OCI-LY7 (cell line): ENCODE results near the gene NEK2. TPM values are rescaled to one million over a fixed set of nuclear protein-coding genes. Genes with fewer than 3 reads are reported as not detected.

Source experiments
- BruUV-seq: library from RNA; stranded (reverse); fragments of 400-500 nt; replicated peaks from 2 replicates; lab custom pipeline; 2021; lab: Mats Ljungman, UMichigan
- CTCF ChIA-PET: fragments of 300-600 bp; sonication (Branson Sonifier 250); formaldehyde crosslinking; loops from one replicate; lab custom pipeline; 2022; ENCODE audit warnings: antibody characterized with exemption; ENCODE audit not compliant: unreplicated experiment; lab: Charles Lee
- POLR2A ChIA-PET: fragments of 300-600 bp; sonication (Branson Sonifier 250); formaldehyde crosslinking; loops from one replicate; lab custom pipeline; 2022; ENCODE audit warnings: antibody characterized with exemption; lab: Charles Lee
- DNase-seq: peaks from one replicate; pipeline ENCODE4 v3.0.0-alpha.2; 2015; ENCODE audit warnings: low spot score
- H2AFZ ChIP-seq: fragments of 200-600 bp; sonication (generic), shearing (Covaris generic); 2 replicates; pipeline ENCODE4 v1.6.1; 2014; ENCODE audit warnings: mild to moderate bottlenecking, antibody characterized with exemption, low read length, moderate library complexity
- H3K27ac ChIP-seq: fragments of 200-600 bp; sonication (generic); 2 replicates; pipeline ENCODE4 v1.5.1; 2014; ENCODE audit warnings: mixed run types, low read depth, mild to moderate bottlenecking, moderate library complexity, low read length, inconsistent platforms; ENCODE audit not compliant: poor library complexity, severe bottlenecking
- H3K36me3 ChIP-seq: fragments of 200-600 bp; sonication (generic); 2 replicates; pipeline ENCODE4 v1.6.1; 2014; ENCODE audit warnings: mild to moderate bottlenecking, antibody characterized with exemption, low read length, moderate library complexity, mixed read lengths; ENCODE audit not compliant: insufficient read depth
- H3K4me1 ChIP-seq: fragments of 200-600 bp; sonication (generic); 2 replicates; pipeline ENCODE4 v1.5.1; 2014; ENCODE audit warnings: mild to moderate bottlenecking, low read length; ENCODE audit not compliant: insufficient read depth, poor library complexity, severe bottlenecking
- H3K4me2 ChIP-seq: fragments of 200-600 bp; sonication (generic); 2 replicates; pipeline ENCODE4 v1.6.1; 2014; ENCODE audit warnings: mild to moderate bottlenecking, low read length
- H3K4me3 ChIP-seq: fragments of 200-600 bp; sonication (generic); 2 replicates; pipeline ENCODE4 v1.5.1; 2014; ENCODE audit warnings: mild to moderate bottlenecking, low read depth, low read length; ENCODE audit not compliant: poor library complexity, severe bottlenecking
- H3K79me2 ChIP-seq: fragments of 200-600 bp; sonication (generic); 2 replicates; pipeline ENCODE4 v1.6.1; 2016; ENCODE audit warnings: low read depth, mild to moderate bottlenecking, low read length, moderate library complexity, mixed read lengths; ENCODE audit not compliant: insufficient read depth
- H3K9me2 ChIP-seq: fragments of 200-600 bp; sonication (generic); 2 replicates; pipeline ENCODE4 v1.6.1; 2016; ENCODE audit warnings: mild to moderate bottlenecking, low read length, mixed read lengths; ENCODE audit not compliant: insufficient read depth
- H3K9me3 ChIP-seq: fragments of 200-600 bp; sonication (generic); 2 replicates; pipeline ENCODE4 v1.6.1; 2014; ENCODE audit warnings: mild to moderate bottlenecking, mixed run types, low read length, mixed read lengths
- H4K20me1 ChIP-seq: fragments of 200-600 bp; sonication (generic); 2 replicates; pipeline ENCODE4 v1.6.1; 2014; ENCODE audit warnings: mild to moderate bottlenecking, antibody characterized with exemption, low read length, moderate library complexity, mixed read lengths; ENCODE audit not compliant: insufficient read depth
- CTCF ChIP-seq: fragments of 200-600 bp; sonication (generic); conservative IDR thresholded peaks from 2 replicates; pipeline ENCODE4 v1.5.1; 2014; ENCODE audit warnings: mild to moderate bottlenecking, antibody characterized with exemption, low read length, moderate library complexity, mixed read lengths
- EZH2phosphoT487 ChIP-seq: fragments of 200-600 bp; sonication (generic); IDR thresholded peaks from 2 replicates; pipeline ENCODE4 v1.6.1; 2018; ENCODE audit warnings: low read depth, borderline replicate concordance, mild to moderate bottlenecking, mixed run types, antibody characterized with exemption, low read length, moderate library complexity, mixed read lengths
- intact Hi-C: fragments of 100-400 bp; cut with micrococcal nuclease; formaldehyde crosslinking; loops from one replicate; pipeline ENCODE4 v1.10.0; 2022; ENCODE audit not compliant: unreplicated experiment
- total RNA-seq, 2 experiments: library from RNA; depleted of rRNA in 1 of 2; stranded (reverse); fragments of >200 nt in 1 of 2; shearing (Covaris generic) in 1 of 2; gene quantifications; 2 replicates each; pipeline ENCODE4 v1.2.3, GENCODE V29; 2014 to 2022

The NEK2 gene
- total RNA-seq, 2 experiments from 2014 or later, result 55.9 to 69.0 TPM

DNA sequence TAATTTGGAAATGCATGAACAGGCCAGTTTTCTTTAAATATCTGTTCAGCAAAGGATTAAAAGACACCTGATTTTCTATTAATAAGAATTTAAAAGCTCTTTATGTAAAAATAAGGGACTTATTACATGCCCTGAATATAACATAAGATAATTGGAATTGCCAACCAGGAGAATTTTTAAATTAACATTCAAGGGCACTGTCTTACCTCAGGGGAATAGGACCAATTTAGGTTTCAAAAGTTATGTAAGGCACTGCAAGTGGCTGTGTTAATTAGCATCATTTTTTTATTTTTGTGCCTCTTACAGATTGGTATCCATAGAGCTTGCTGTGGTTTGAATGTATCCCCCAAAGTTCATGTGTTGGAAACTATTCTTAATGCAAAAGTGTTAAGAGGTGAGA is 1.3 kb upstream of the NEK2 start:
- ChIA-PET CTCF (interaction anchor here (1.5 kb wide), 1 partner anchor 22 kb away, joined by 4 read pairs; no protein-coding TSS in a partner anchor), POLR2A (interaction anchor here (0.6 to 5.3 kb wide), 4 partner anchors 9 to 1335 kb away, joined by 3 to 30 read pairs (median 6); partner anchors contain the start of genes DTL and INTS7)
- Histone ChIP-seq H3K9me3 (no peaks in the 10 kb centered on the region), H2AFZ (peak overlapping the region; percentile 79; the same call in 1 of the 2 replicates), H3K4me3 (no peak overlapping the region), H3K27ac (peak overlapping the region; percentile 79), H3K79me2 (peaks cover 32% of the 10 kb centered on the region), H3K4me1 (peaks cover 77% of the 10 kb centered on the region), H3K9me2 (no peaks in the 10 kb centered on the region), H3K36me3 (peaks cover 24% of the 10 kb centered on the region), H3K4me2 (peak overlapping the region; percentile 92), H4K20me1 (peaks cover 11% of the 10 kb centered on the region)
- TF ChIP-seq CTCF (no peak), EZH2phosphoT487 (no peak)
- intact Hi-C loops, result loop anchor here (5.0 to 10.0 kb wide), 2 partner anchors 349 to 1178 kb away; partner anchors contain the start of genes FLVCR1 and TRAF5
- DNase-seq, result no peak
- no TSS peak for BruUV-seq

- TF ChIP-seq EZH2phosphoT487, result no peak
- no peak for TF ChIP-seq CTCF
- intact Hi-C loops, result loop anchor here (5.0 to 10.0 kb wide), 2 partner anchors 349 to 1179 kb away; partner anchors contain the start of genes FLVCR1 and TRAF5
- peaks cover 11% of the 10 kb centered on the region for H4K20me1 ChIP-seq
- H3K9me3 ChIP-seq, result no peaks in the 10 kb centered on the region
- ChIA-PET CTCF (interaction anchor here (1.5 to 1.6 kb wide), 2 partner anchors 22 to 359 kb away, joined by 4 read pairs; partner anchors contain the start of genes DTL and INTS7), POLR2A (interaction anchor here (0.5 to 5.3 kb wide), 4 partner anchors 9 to 629 kb away, joined by 4 to 30 read pairs (median 6); partner anchors contain the start of genes DTL and INTS7)
- DNase-seq, result no peak
- peak overlapping the region; percentile 86 for H3K4me3 ChIP-seq
- H3K36me3 ChIP-seq, result peaks cover 30% of the 10 kb centered on the region
- H3K4me1 ChIP-seq, result peaks cover 73% of the 10 kb centered on the region
- H3K79me2 ChIP-seq, result peaks cover 38% of the 10 kb centered on the region
- H3K9me2 ChIP-seq, result no peaks in the 10 kb centered on the region
- H3K27ac ChIP-seq, result peak overlapping the region; percentile 79
- H3K4me2 ChIP-seq, result peak overlapping the region; percentile 92
- BruUV-seq, result no TSS peak
- peak overlapping the region; percentile 79 for H2AFZ ChIP-seq
These were observed 724 bp upstream of the NEK2 start for GRCh38 chr1:211676106-211676583.

- no TSS peak for BruUV-seq
These were observed 8.3 kb downstream of the NEK2 start for GRCh38 chr1:211667065-211667617.

More at GRCh38 chr1:211667065-211667617, 8.3 kb downstream of the NEK2 start:
- Histone ChIP-seq H3K9me3 (no peaks in the 10 kb centered on the region), H3K27ac (no peak overlapping the region), H2AFZ (no peak overlapping the region), H3K4me1 (peaks cover 7% of the 10 kb centered on the region), H3K36me3 (peaks cover 96% of the 10 kb centered on the region), H3K4me3 (no peak overlapping the region), H4K20me1 (no peaks in the 10 kb centered on the region), H3K4me2 (no peak overlapping the region), H3K79me2 (peaks cover 10% of the 10 kb centered on the region; the same call in 1 of the 2 replicates), H3K9me2 (no peaks in the 10 kb centered on the region)
- DNase-seq, result no peak
- POLR2A ChIA-PET, result interaction anchor here (0.5 to 1.4 kb wide), 3 partner anchors 35 to 592 kb away, joined by 3 read pairs; no protein-coding TSS in a partner anchor
- TF ChIP-seq EZH2phosphoT487 (no peak), CTCF (no peak)
- CTCF ChIA-PET, result no interaction called here
- intact Hi-C loops, result no loop called here
